AG04450 (cell line): Measurements from ENCODE around the gene SLC4A2. TPM values are rescaled to one million over a fixed set of nuclear protein-coding genes. Genes with fewer than 3 reads are reported as not detected.
"Not testable (repeated sequence)": the region's sequence is repeated elsewhere in the genome, so short reads cannot be mapped to it uniquely, and the experiment has no call there.

ENCODE experiments used
- CTCF ChIA-PET: fragments of 300-600, 350-600 bp; formaldehyde crosslinking; extraction: SDS; loops from one replicate; lab custom pipeline; 2022; ENCODE audit warnings: antibody characterized with exemption, inconsistent platforms; lab: Charles Lee
- POLR2A ChIA-PET: fragments of 350-600 bp; formaldehyde crosslinking; extraction: SDS; loops from one replicate; lab custom pipeline; 2021; ENCODE audit warnings: antibody characterized with exemption, inconsistent platforms; lab: Yijun Ruan, JAX
- DNase-seq: peaks from one replicate; pipeline ENCODE4 v3.0.0-alpha.2; 2011; ENCODE audit warnings: low read depth, low spot score
- H3K27ac ChIP-seq: one replicate; pipeline ENCODE4 v1.5.1; 2012; ENCODE audit warnings: low read depth, low read length, control low read depth
- H3K27me3 ChIP-seq: one replicate; pipeline ENCODE4 v1.6.0; 2012; ENCODE audit warnings: low read length; ENCODE audit not compliant: control insufficient read depth, insufficient read depth
- H3K4me3 ChIP-seq: 2 replicates; pipeline ENCODE4 v1.5.1; 2011; ENCODE audit warnings: mild to moderate bottlenecking, low read depth, low read length, control low read depth
- H3K9me3 ChIP-seq: 2 replicates; pipeline ENCODE4 v1.5.1; 2012; ENCODE audit warnings: low read length; ENCODE audit not compliant: control insufficient read depth, insufficient read depth
- CTCF ChIP-seq: IDR thresholded peaks from 2 replicates; pipeline ENCODE4 v1.5.1; 2011; ENCODE audit warnings: low read depth, low read length, control low read depth, inconsistent platforms
- polyA plus RNA-seq: library from polyadenylated mRNA; depleted of rRNA; stranded (reverse); fragments of >200 nt; gene quantifications from 2 replicates; pipeline ENCODE4 v1.2.3, GENCODE V29; 2011

The SLC4A2 gene
- polyA plus RNA-seq, 1 experiment, result 40.5 TPM

- H3K9me3 ChIP-seq, result no peaks in the 10 kb centered on the region; the same call in 1 of the 2 replicates
- no peaks in the 10 kb centered on the region for H3K27me3 ChIP-seq
- no peak overlapping the region for H3K4me3 ChIP-seq
- TF ChIP-seq CTCF, result no peak
- CTCF ChIA-PET, result no interaction called here
- no peak for DNase-seq
- POLR2A ChIA-PET, result interaction anchor here (1.2 kb wide), 1 partner anchor 12 kb away, joined by 6 read pairs; the partner anchor contains the start of gene ABCB8
- H3K27ac ChIP-seq, result no peak overlapping the region
Observed at GRCh38 chr7:151039850-151040548, 19.4 kb upstream of the SLC4A2 start.

- Histone ChIP-seq H3K9me3 (no peaks in the 10 kb centered on the region; the same call in 1 of the 2 replicates), H3K27me3 (no peaks in the 10 kb centered on the region), H3K27ac (no peak overlapping the region), H3K4me3 (no peak overlapping the region)
- no peak for DNase-seq
- ChIA-PET POLR2A (no interaction called here), CTCF (no interaction called here)
- no peak for TF ChIP-seq CTCF
Observed at GRCh38 chr7:151040616-151041375, 18.6 kb upstream of the SLC4A2 start.

- POLR2A ChIA-PET, H3K9me3 ChIP-seq, CTCF ChIA-PET, DNase-seq, H3K27me3 ChIP-seq, H3K27ac ChIP-seq, H3K4me3 ChIP-seq: not testable (repeated sequence)
Observed at GRCh38 chr7:151043449-151043848, 15.9 kb upstream of the SLC4A2 start.

DNA sequence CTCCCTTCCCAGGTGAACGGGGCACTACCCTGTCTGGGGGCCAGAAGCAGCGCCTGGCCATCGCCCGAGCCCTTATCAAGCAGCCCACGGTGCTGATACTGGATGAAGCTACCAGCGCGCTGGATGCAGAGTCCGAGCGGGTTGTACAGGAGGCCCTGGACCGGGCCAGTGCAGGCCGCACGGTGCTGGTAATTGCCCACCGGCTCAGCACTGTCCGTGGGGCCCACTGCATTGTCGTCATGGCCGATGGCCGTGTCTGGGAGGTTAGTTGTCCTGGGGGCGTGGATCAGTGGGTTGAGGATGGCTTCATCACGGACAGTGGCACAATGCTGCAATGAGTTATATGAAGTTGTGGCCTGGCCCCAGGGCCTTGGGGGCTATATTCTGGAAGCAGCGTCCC lies 15.4 kb upstream of the SLC4A2 start:
- DNase-seq, result no peak
- Histone ChIP-seq H3K9me3 (no peaks in the 10 kb centered on the region; the same call in 1 of the 2 replicates), H3K27ac (no peak overlapping the region), H3K27me3 (no peaks in the 10 kb centered on the region), H3K4me3 (no peak overlapping the region)
- CTCF ChIA-PET, result no interaction called here
- no peak for TF ChIP-seq CTCF
- POLR2A ChIA-PET, result interaction anchor here (0.7 kb wide), 1 partner anchor 13 kb away, joined by 3 read pairs; no protein-coding TSS in a partner anchor

- Histone ChIP-seq H3K4me3 (no peak overlapping the region), H3K27ac (no peak overlapping the region), H3K27me3 (peaks cover 2% of the 10 kb centered on the region), H3K9me3 (no peaks in the 10 kb centered on the region; the same call in 1 of the 2 replicates)
- ChIA-PET CTCF (no interaction called here), POLR2A (no interaction called here)
- no peak for DNase-seq
- no peak for TF ChIP-seq CTCF
Observed at GRCh38 chr7:151045262-151045661, 14.1 kb upstream of the SLC4A2 start.
